H1 (cell line): Measurements from ENCODE around the gene HLA-DMB. TPM values are rescaled to one million over a fixed set of nuclear protein-coding genes. Genes with fewer than 3 reads are reported as not detected.

Experiments
- CTCF ChIA-PET: fragments of 300-600 bp; sonication (Branson Sonifier 250); formaldehyde crosslinking; loops from one replicate; lab custom pipeline; 2021; ENCODE audit not compliant: partially characterized antibody; lab: Charles Lee
- POLR2A ChIA-PET: fragments of 300-600 bp; sonication (Branson Sonifier 250); formaldehyde crosslinking; loops from one replicate; lab custom pipeline; 2021; ENCODE audit warnings: inconsistent platforms; ENCODE audit not compliant: partially characterized antibody; lab: Charles Lee
- DNase-seq, 2 experiments: peaks; one replicate each; pipeline versions ENCODE4 v3.0.0 to v3.0.0-alpha.2; 2010 to 2022; ENCODE audit warnings: low spot score in 2 of 2, low read depth in 1 of 2, mixed read lengths in 1 of 2
- FAIRE-seq: peaks from 2 replicates; lab custom pipeline; 2011; peaks lifted over from hg19 to GRCh38; lab: Jason Lieb, UNC
- H2AFZ ChIP-seq: 2 replicates; pipeline ENCODE4 v1.8.1; 2012; ENCODE audit warnings: low read length, inconsistent platforms
- H2AK5ac ChIP-seq: 2 replicates; pipeline ENCODE4 v1.6.1; 2013; ENCODE audit warnings: low read depth, low read length
- H2BK120ac ChIP-seq: replicated peaks from 2 replicates; pipeline ENCODE3; 2013; ENCODE audit warnings: low read depth, low read length, inconsistent platforms
- H2BK12ac ChIP-seq: 2 replicates; pipeline ENCODE4 v1.6.1; 2013; ENCODE audit warnings: low read depth, low read length
- H2BK15ac ChIP-seq: 2 replicates; pipeline ENCODE4 v1.6.1; 2013; ENCODE audit warnings: low read length
- H2BK20ac ChIP-seq: 2 replicates; pipeline ENCODE4 v1.6.1; 2013; ENCODE audit warnings: low read length
- H2BK5ac ChIP-seq: 2 replicates; pipeline ENCODE4 v1.6.1; 2013; ENCODE audit warnings: low read depth, low read length
- H3K14ac ChIP-seq: 2 replicates; pipeline ENCODE4 v1.6.1; 2013; ENCODE audit warnings: inconsistent platforms; ENCODE audit not compliant: insufficient read length
- H3K18ac ChIP-seq: 2 replicates; pipeline ENCODE4 v1.6.1; 2013; ENCODE audit warnings: low read length; ENCODE audit errors: extremely low read depth
- H3K23ac ChIP-seq: 2 replicates; pipeline ENCODE4 v1.6.1; 2013; ENCODE audit warnings: inconsistent platforms; ENCODE audit not compliant: insufficient read length
- H3K23me2 ChIP-seq: 2 replicates; pipeline ENCODE4 v1.6.1; 2013; ENCODE audit warnings: low read depth, low read length
- H3K27ac ChIP-seq: 2 replicates; pipeline ENCODE4 v1.6.1; 2011; ENCODE audit warnings: low read depth, low read length, inconsistent platforms
- H3K27me3 ChIP-seq, 4 experiments: replicated peaks in 1 of 4; 1 replicate in 1 of 4; 2 replicates in 3 of 4; pipeline versions ENCODE4 v1.6.1 to v1.8.1; 2011 to 2013; ENCODE audit warnings: low read length in 3 of 4, mild to moderate bottlenecking in 3 of 4, inconsistent platforms in 2 of 4, mixed read lengths in 2 of 4, moderate library complexity in 1 of 4; ENCODE audit not compliant: control insufficient read depth in 3 of 4, insufficient read depth in 3 of 4; ENCODE audit errors: extremely low read depth in 1 of 4
- H3K36me3 ChIP-seq, 4 experiments: 2 replicates each; pipeline versions ENCODE4 v1.6.1 to v1.8.1; 2011 to 2013; ENCODE audit warnings: mild to moderate bottlenecking in 4 of 4, low read length in 3 of 4, moderate library complexity in 2 of 4, control low read depth in 1 of 4, inconsistent platforms in 1 of 4; ENCODE audit not compliant: insufficient read depth in 4 of 4, control insufficient read depth in 2 of 4
- H3K4ac ChIP-seq: replicated peaks from 2 replicates; pipeline ENCODE3; 2013; ENCODE audit warnings: low read length, low read depth, mixed read lengths, inconsistent platforms; ENCODE audit not compliant: insufficient read length
- H3K4me1 ChIP-seq, 4 experiments: replicated peaks in 1 of 4; 1 replicate in 1 of 4; 2 replicates in 3 of 4; pipeline versions ENCODE4 v1.6.1 to v1.8.1; 2011 to 2013; ENCODE audit warnings: low read length in 3 of 4, inconsistent platforms in 2 of 4, mixed read lengths in 1 of 4; ENCODE audit not compliant: insufficient read depth in 4 of 4, control insufficient read depth in 3 of 4
- H3K4me2 ChIP-seq, 2 experiments: 2 replicates each; pipeline versions ENCODE4 v1.6.1 to v1.8.1; 2011 to 2013; ENCODE audit warnings: low read depth in 2 of 2, low read length in 2 of 2, control low read depth in 1 of 2, inconsistent platforms in 1 of 2, mild to moderate bottlenecking in 1 of 2; ENCODE audit not compliant: insufficient read depth in 1 of 2
- H3K4me3 ChIP-seq, 4 experiments: fragments of 200-600, 300-600 bp in 1 of 4; sonication (generic), shearing (Covaris generic), sonication (Bioruptor Twin) in 1 of 4; 2 replicates each; pipeline versions ENCODE4 v1.5.1 to v1.8.1; 2011 to 2016; ENCODE audit warnings: low read length in 4 of 4, low read depth in 3 of 4, control low read depth in 2 of 4, inconsistent platforms in 2 of 4, mild to moderate bottlenecking in 2 of 4, mixed read lengths in 1 of 4, moderate library complexity in 1 of 4; ENCODE audit not compliant: insufficient read depth in 2 of 4; ENCODE audit errors: extremely low read depth in 1 of 4
- H3K56ac ChIP-seq: replicated peaks from 2 replicates; pipeline ENCODE3; 2013; ENCODE audit warnings: low read depth, mild to moderate bottlenecking, mixed read lengths, low read length, inconsistent platforms; ENCODE audit not compliant: insufficient read length
- H3K79me1 ChIP-seq: 2 replicates; pipeline ENCODE4 v1.6.1; 2013; ENCODE audit warnings: low read depth, low read length, control low read depth
- H3K79me2 ChIP-seq, 2 experiments: 2 replicates each; pipeline versions ENCODE4 v1.6.1 to v1.8.1; 2012 to 2013; ENCODE audit warnings: low read length in 2 of 2, mild to moderate bottlenecking in 2 of 2, inconsistent platforms in 1 of 2; ENCODE audit not compliant: insufficient read depth in 2 of 2, control insufficient read depth in 1 of 2
- H3K9ac ChIP-seq, 4 experiments: replicated peaks in 1 of 4; 1 replicate in 1 of 4; 2 replicates in 3 of 4; pipeline versions ENCODE4 v1.6.1 to v1.8.1; 2011 to 2013; ENCODE audit warnings: low read depth in 3 of 4, low read length in 3 of 4, control low read depth in 2 of 4, mild to moderate bottlenecking in 2 of 4, moderate library complexity in 2 of 4, inconsistent platforms in 1 of 4; ENCODE audit errors: extremely low read depth in 1 of 4
- H3K9me3 ChIP-seq, 2 experiments: 2 replicates each; pipeline versions ENCODE4 v1.6.1 to v1.8.1; 2012 to 2013; ENCODE audit warnings: mild to moderate bottlenecking in 2 of 2, moderate library complexity in 2 of 2, control low read depth in 1 of 2, inconsistent platforms in 1 of 2, low read depth in 1 of 2, low read length in 1 of 2, mixed read lengths in 1 of 2; ENCODE audit not compliant: insufficient read depth in 2 of 2
- H4K20me1 ChIP-seq, 2 experiments: replicated peaks in 1 of 2; 2 replicates each; pipeline versions ENCODE3 to v1.8.1; 2011 to 2013; ENCODE audit warnings: inconsistent platforms in 2 of 2, low read length in 2 of 2, mild to moderate bottlenecking in 1 of 2; ENCODE audit not compliant: insufficient read depth in 2 of 2, control insufficient read depth in 1 of 2
- H4K5ac ChIP-seq: 2 replicates; pipeline ENCODE4 v1.6.1; 2013; ENCODE audit warnings: low read length, low read depth, mixed read lengths, inconsistent platforms; ENCODE audit not compliant: insufficient read length
- H4K8ac ChIP-seq: 2 replicates; pipeline ENCODE4 v1.8.0; 2013; ENCODE audit warnings: mild to moderate bottlenecking, moderate library complexity, low read length, inconsistent platforms; ENCODE audit not compliant: insufficient read depth; ENCODE audit errors: extremely low read depth
- H4K91ac ChIP-seq: replicated peaks from 2 replicates; pipeline ENCODE3; 2013; ENCODE audit warnings: low read length, mixed read lengths, inconsistent platforms; ENCODE audit not compliant: insufficient read length
- BRCA1 ChIP-seq: IDR thresholded peaks from 2 replicates; pipeline ENCODE4 v1.6.1; 2012; ENCODE audit warnings: low read depth, low read length, improper control_type of control experiment
- CTBP2 ChIP-seq: IDR thresholded peaks from 2 replicates; pipeline ENCODE4 v1.7.0; 2011; ENCODE audit warnings: borderline replicate concordance, mild to moderate bottlenecking, moderate library complexity, mixed read lengths, low read length; ENCODE audit not compliant: insufficient read depth, insufficient read length
- EZH2 ChIP-seq: fragments of 200-600 bp; sonication (generic); IDR thresholded peaks from 2 replicates; pipeline ENCODE4 v1.7.1; 2012; ENCODE audit warnings: low read depth, mild to moderate bottlenecking, moderate library complexity, low read length, inconsistent platforms; ENCODE audit not compliant: severe bottlenecking
- HDAC2 ChIP-seq, 2 experiments: fragments of 300-600 bp in 1 of 2; sonication (generic) in 1 of 2; IDR thresholded peaks; 2 replicates each; pipeline ENCODE4 v1.6.1; 2011 to 2012; ENCODE audit warnings: low read depth in 2 of 2, low read length in 2 of 2, mild to moderate bottlenecking in 2 of 2, moderate library complexity in 2 of 2, borderline replicate concordance in 1 of 2, inconsistent platforms in 1 of 2
- KDM1A ChIP-seq: fragments of 200-600, 300-600 bp; sonication (generic); IDR thresholded peaks from 2 replicates; pipeline ENCODE4 v1.7.1; 2016; ENCODE audit warnings: mild to moderate bottlenecking, low read length, borderline replicate concordance
- MAFK ChIP-seq: IDR thresholded peaks from 2 replicates; pipeline ENCODE4 v1.6.1; 2012; ENCODE audit warnings: low read depth, mild to moderate bottlenecking, improper control_type of control experiment, low read length
- RNF2 ChIP-seq: fragments of 200-900, 300-1000 bp; sonication (generic); IDR thresholded peaks from 2 replicates; pipeline ENCODE4 v1.7.1; 2016; ENCODE audit warnings: borderline replicate concordance, low read depth, mild to moderate bottlenecking, antibody characterized with exemption, low read length; ENCODE audit not compliant: poor library complexity, severe bottlenecking; ENCODE audit errors: missing control alignments
- TAF1 ChIP-seq: IDR thresholded peaks from 2 replicates; pipeline ENCODE4 v1.6.1; 2011; ENCODE audit warnings: mild to moderate bottlenecking, low read depth, low read length
- TCF12 ChIP-seq: IDR thresholded peaks from 2 replicates; pipeline ENCODE4 v1.6.1; 2011; ENCODE audit warnings: low read depth, mild to moderate bottlenecking, low read length
- YY1 ChIP-seq: IDR thresholded peaks from 2 replicates; pipeline ENCODE4 v1.6.1; 2011; ENCODE audit warnings: low read depth, mild to moderate bottlenecking, low read length
- WGBS, 2 experiments: shearing (Covaris generic) in 1 of 2; methylation state at CpG; one replicate each; pipeline versions ENCODE4 v1.1.6 to v1.1.7; 2013 to 2015; ENCODE audit warnings: low lambda C conversion rate in 2 of 2, mixed read lengths in 2 of 2, inconsistent platforms in 1 of 2, low coverage in 1 of 2, missing lambda C conversion rate in 1 of 2; ENCODE audit not compliant: insufficient replicate concordance in 2 of 2, insufficient coverage in 1 of 2, insufficient read length in 1 of 2; ENCODE audit errors: extremely low coverage in 1 of 2, missing lambda C conversion rate in 1 of 2; 5-methylcytosine and 5-hydroxymethylcytosine counted together
- polyA plus RNA-seq, 7 experiments: library from polyadenylated mRNA; depleted of rRNA in 3 of 7; stranded (reverse) in 5 of 7; unstranded in 2 of 7; fragments of >200 nt in 5 of 7; fragments of 200-250 nt in 2 of 7; gene quantifications; 1 replicate in 5 of 7; 2 replicates in 1 of 7; 4 replicates in 1 of 7; pipeline versions ENCODE4 v1.2.1 to v1.2.3, GENCODE V29; 2011 to 2013; ENCODE audit warnings: missing spikeins in 2 of 7, mixed read lengths in 2 of 7
- total RNA-seq: library from RNA; stranded (reverse); fragmentation: NEBNext Ultra II Directional; extraction: Animal tissue kit (Norgen Biotek cat#: 25700); gene quantifications from 2 replicates; pipeline ENCODE4 v1.2.1, GENCODE V29; 2021
- TF ChIP-seq, protein P1 (sequence below): IDR thresholded peaks from 2 replicates; pipeline ENCODE4 v1.6.1; 2012; ENCODE audit warnings: low read length, inconsistent platforms

The HLA-DMB gene
- total and polyA plus RNA-seq, 2 of the 8 experiments (the other 6 are each of a cell fraction or from before 2014, with no cell fraction given): 2.7 to 4.7 TPM

DNA sequence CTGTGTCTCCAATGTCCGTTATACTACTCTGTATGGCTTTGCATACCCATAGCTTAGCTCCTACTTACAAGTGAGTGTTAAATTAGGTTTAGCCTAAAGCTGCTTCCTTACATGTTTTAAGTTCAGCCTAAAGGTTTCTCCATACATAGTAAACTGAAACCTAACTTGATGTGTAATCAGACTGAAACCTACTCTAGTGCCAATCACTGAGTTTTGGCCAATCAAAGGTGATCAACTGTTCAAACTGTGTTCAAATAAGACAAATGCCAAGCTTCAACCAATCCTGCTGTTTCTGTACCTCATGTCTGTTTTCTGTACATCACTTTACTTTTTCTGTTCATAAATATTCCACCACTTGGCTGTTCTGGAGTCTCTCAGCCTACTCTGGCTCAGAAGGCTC is 48.5 kb upstream of the HLA-DMB start:
- H3K23me2 ChIP-seq: no peaks in the 10 kb centered on the region
- no peaks in the 10 kb centered on the region for H3K36me3 ChIP-seq
- ChIA-PET POLR2A (interaction anchor here (0.8 to 28.8 kb wide), 3 partner anchors 10 to 129 kb away, joined by 3 to 1158 read pairs (median 3); partner anchors contain the start of genes BRD2 and HLA-DMA), CTCF (interaction anchor here (0.9 to 2.1 kb wide), 12 partner anchors 8 to 168 kb away, joined by 3 to 10 read pairs (median 5); no protein-coding TSS in a partner anchor)
- no peak overlapping the region for H2BK15ac ChIP-seq
- H2BK20ac ChIP-seq: no peak overlapping the region
- no peak overlapping the region for H3K4me2 ChIP-seq
- no peak overlapping the region for H4K5ac ChIP-seq
- no peak overlapping the region for H2BK12ac ChIP-seq
- no peak overlapping the region for H4K91ac ChIP-seq
- DNase-seq: no peak
- H4K8ac ChIP-seq: no peak overlapping the region
- H3K14ac ChIP-seq: no peak overlapping the region
- H3K9ac ChIP-seq: no peak overlapping the region
- H3K4me1 ChIP-seq: peaks cover 0 to 6% (median 2%) of the 10 kb centered on the region in 4 experiments; a peak in 4 of 7 replicates
- H3K56ac ChIP-seq: no peak overlapping the region
- H3K79me2 ChIP-seq: no peaks in the 10 kb centered on the region
- H3K18ac ChIP-seq: no peak overlapping the region
- H2AFZ ChIP-seq: no peak overlapping the region
- H4K20me1 ChIP-seq: no peaks in the 10 kb centered on the region
- no peak overlapping the region for H2BK5ac ChIP-seq
- no peaks in the 10 kb centered on the region for H3K79me1 ChIP-seq
- H3K27me3 ChIP-seq: no peaks in the 10 kb centered on the region
- H3K23ac ChIP-seq: no peak overlapping the region
- H2BK120ac ChIP-seq: no peak overlapping the region
- no peak overlapping the region for H3K4ac ChIP-seq
- H3K4me3 ChIP-seq: no peak overlapping the region
- H2AK5ac ChIP-seq: no peak overlapping the region
- H3K27ac ChIP-seq: no peak overlapping the region
- WGBS, 2 experiments: 77% methylated on average over 1 of the region's 1 CpG; no CpG with 5 or more reads in 1 of the 2 experiments
- FAIRE-seq: no peak
- H3K9me3 ChIP-seq: no peaks in the 10 kb centered on the region
- TF ChIP-seq RNF2 (no peak), TAF1 (no peak), MAFK (no peak), YY1 (no peak), EZH2 (no peak), CTBP2 (no peak), HDAC2 (IDR thresholded peaks at IDR 0.05; ENCODE audit: borderline replicate concordance in 1 of 2, low read depth in 2 of 2, low read length in 2 of 2) (no peak), BRCA1 (no peak), TCF12 (no peak), KDM1A (no peak)
- TF ChIP-seq, protein P1, sequence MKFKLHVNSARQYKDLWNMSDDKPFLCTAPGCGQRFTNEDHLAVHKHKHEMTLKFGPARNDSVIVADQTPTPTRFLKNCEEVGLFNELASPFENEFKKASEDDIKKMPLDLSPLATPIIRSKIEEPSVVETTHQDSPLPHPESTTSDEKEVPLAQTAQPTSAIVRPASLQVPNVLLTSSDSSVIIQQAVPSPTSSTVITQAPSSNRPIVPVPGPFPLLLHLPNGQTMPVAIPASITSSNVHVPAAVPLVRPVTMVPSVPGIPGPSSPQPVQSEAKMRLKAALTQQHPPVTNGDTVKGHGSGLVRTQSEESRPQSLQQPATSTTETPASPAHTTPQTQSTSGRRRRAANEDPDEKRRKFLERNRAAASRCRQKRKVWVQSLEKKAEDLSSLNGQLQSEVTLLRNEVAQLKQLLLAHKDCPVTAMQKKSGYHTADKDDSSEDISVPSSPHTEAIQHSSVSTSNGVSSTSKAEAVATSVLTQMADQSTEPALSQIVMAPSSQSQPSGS: no peak
